ENCODE measurements around the gene SLCO2A1.

GRCh38 chr3:134030379-134031347 is 938 bp upstream of the SLCO2A1 start:
- no peak for TF ChIP-seq POLR2A (IDR thresholded peaks at IDR 0.05)
- TF ChIP-seq CTCF (IDR thresholded peaks at IDR 0.05), result no peak
- TF ChIP-seq POLR2AphosphoS5 (IDR thresholded peaks at IDR 0.05), result no peak
